Osteocyte (in vitro differentiated cells): Measurements from ENCODE around the gene SDF4. TPM values are rescaled to one million over a fixed set of nuclear protein-coding genes. Genes with fewer than 3 reads are reported as not detected.
"Not testable (repeated sequence)": the region's sequence is repeated elsewhere in the genome, so short reads cannot be mapped to it uniquely, and the experiment has no call there.

Source experiments
- DNase-seq: peaks from one replicate; pipeline ENCODE4 v3.0.0; 2021; ENCODE audit warnings: mixed read lengths; ENCODE audit not compliant: unreplicated experiment; ENCODE audit errors: extremely low spot score
- H3K27ac Mint-ChIP-seq: one replicate; pipeline ENCODE4 v1.8.0; 2021; ENCODE audit warnings: mild to moderate bottlenecking, mixed read lengths; ENCODE audit not compliant: unreplicated experiment
- H3K27me3 Mint-ChIP-seq: one replicate; pipeline ENCODE4 v1.8.0; 2021; ENCODE audit warnings: mixed read lengths; ENCODE audit not compliant: unreplicated experiment
- H3K36me3 Mint-ChIP-seq: one replicate; pipeline ENCODE4 v1.8.0; 2021; ENCODE audit warnings: mixed read lengths; ENCODE audit not compliant: unreplicated experiment
- H3K4me1 Mint-ChIP-seq: one replicate; pipeline ENCODE4 v1.8.0; 2021; ENCODE audit warnings: mixed read lengths; ENCODE audit not compliant: unreplicated experiment
- H3K4me3 Mint-ChIP-seq: one replicate; pipeline ENCODE4 v1.8.0; 2021; ENCODE audit warnings: mild to moderate bottlenecking, moderate library complexity, mixed read lengths; ENCODE audit not compliant: unreplicated experiment
- H3K9me3 Mint-ChIP-seq: one replicate; pipeline ENCODE4 v1.8.0; 2021; ENCODE audit warnings: mixed read lengths; ENCODE audit not compliant: unreplicated experiment
- total RNA-seq: library from RNA; stranded (reverse); gene quantifications from 2 replicates; pipeline ENCODE4 v1.2.1, GENCODE V29; 2021
- TF ChIP-seq, protein P1 (sequence below): fragments of 200-600 bp; sonication (generic); IDR thresholded peaks from 2 replicates; pipeline ENCODE4 v1.5.0; 2021; ENCODE audit warnings: antibody characterized with exemption, mild to moderate bottlenecking, moderate library complexity

The SDF4 gene
- total RNA-seq, 1 donor from 2014 or later = 196 TPM

DNA sequence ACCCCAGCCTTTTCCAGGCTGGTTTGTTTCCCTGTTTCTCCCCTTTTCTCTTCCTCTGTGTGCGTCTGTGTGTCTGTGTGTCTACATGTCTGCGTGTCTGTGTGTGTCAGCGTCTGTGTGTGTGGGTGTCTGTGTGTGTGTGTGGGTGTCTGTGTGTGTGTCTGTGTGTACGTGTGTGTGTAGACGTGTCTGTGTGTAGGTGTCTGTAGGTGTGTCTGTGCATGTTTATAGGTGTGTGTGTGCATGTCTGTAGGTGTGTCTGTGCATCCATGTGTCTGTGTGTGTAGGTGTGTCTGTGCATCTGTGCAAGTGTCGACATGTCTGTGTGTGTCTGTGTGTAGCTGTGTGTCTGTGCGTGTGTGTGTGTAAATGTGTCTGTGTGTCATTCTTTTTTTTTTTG, 54.9 kb downstream of the SDF4 start:
- TF ChIP-seq, protein P1, sequence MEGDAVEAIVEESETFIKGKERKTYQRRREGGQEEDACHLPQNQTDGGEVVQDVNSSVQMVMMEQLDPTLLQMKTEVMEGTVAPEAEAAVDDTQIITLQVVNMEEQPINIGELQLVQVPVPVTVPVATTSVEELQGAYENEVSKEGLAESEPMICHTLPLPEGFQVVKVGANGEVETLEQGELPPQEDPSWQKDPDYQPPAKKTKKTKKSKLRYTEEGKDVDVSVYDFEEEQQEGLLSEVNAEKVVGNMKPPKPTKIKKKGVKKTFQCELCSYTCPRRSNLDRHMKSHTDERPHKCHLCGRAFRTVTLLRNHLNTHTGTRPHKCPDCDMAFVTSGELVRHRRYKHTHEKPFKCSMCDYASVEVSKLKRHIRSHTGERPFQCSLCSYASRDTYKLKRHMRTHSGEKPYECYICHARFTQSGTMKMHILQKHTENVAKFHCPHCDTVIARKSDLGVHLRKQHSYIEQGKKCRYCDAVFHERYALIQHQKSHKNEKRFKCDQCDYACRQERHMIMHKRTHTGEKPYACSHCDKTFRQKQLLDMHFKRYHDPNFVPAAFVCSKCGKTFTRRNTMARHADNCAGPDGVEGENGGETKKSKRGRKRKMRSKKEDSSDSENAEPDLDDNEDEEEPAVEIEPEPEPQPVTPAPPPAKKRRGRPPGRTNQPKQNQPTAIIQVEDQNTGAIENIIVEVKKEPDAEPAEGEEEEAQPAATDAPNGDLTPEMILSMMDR = no peak
- no peak overlapping the region for H3K4me3 Mint-ChIP-seq
- no peaks in the 10 kb centered on the region for H3K9me3 Mint-ChIP-seq
- H3K36me3 Mint-ChIP-seq = no peaks in the 10 kb centered on the region
- DNase-seq = no peak
- H3K27me3 Mint-ChIP-seq = peaks cover 15% of the 10 kb centered on the region
- no peaks in the 10 kb centered on the region for H3K4me1 Mint-ChIP-seq
- no peak overlapping the region for H3K27ac Mint-ChIP-seq

DNA sequence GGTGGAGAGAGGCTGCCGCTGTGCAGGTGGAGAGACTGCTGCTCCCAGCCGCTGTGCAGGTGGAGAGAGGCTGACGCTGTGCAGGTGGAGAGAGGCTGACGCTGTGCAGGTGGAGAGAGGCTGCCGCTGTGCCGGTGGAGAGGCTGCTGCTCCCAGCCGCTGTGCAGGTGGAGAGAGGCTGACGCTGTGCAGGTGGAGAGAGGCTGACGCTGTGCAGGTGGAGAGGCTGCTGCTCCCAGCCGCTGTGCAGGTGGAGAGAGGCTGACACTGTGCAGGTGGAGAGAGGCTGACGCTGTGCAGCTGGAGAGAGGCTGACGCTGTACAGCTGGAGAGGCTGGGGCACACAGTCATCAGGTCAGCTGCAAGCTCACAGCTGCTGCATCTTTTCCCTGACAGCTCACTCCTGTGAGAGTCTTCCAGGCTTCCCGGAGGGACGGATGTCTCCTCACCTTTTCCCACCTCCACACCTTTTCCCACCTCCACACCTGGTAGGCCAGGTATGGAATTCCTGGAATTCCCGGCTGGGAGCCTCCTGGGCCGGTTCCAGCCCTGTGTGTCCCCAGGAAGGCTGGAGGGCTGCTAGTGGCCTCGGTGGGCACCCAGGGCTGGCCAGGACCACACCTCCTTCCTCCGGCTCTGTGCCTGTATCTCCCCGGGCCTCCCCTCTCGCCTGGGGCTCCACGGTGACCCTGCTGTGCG, 55.6 kb downstream of the SDF4 start:
- H3K36me3 Mint-ChIP-seq, DNase-seq, H3K4me3 Mint-ChIP-seq, H3K4me1 Mint-ChIP-seq, H3K9me3 Mint-ChIP-seq, H3K27ac Mint-ChIP-seq: not testable (repeated sequence)
- H3K27me3 Mint-ChIP-seq = peaks cover 15% of the 10 kb centered on the region

DNA sequence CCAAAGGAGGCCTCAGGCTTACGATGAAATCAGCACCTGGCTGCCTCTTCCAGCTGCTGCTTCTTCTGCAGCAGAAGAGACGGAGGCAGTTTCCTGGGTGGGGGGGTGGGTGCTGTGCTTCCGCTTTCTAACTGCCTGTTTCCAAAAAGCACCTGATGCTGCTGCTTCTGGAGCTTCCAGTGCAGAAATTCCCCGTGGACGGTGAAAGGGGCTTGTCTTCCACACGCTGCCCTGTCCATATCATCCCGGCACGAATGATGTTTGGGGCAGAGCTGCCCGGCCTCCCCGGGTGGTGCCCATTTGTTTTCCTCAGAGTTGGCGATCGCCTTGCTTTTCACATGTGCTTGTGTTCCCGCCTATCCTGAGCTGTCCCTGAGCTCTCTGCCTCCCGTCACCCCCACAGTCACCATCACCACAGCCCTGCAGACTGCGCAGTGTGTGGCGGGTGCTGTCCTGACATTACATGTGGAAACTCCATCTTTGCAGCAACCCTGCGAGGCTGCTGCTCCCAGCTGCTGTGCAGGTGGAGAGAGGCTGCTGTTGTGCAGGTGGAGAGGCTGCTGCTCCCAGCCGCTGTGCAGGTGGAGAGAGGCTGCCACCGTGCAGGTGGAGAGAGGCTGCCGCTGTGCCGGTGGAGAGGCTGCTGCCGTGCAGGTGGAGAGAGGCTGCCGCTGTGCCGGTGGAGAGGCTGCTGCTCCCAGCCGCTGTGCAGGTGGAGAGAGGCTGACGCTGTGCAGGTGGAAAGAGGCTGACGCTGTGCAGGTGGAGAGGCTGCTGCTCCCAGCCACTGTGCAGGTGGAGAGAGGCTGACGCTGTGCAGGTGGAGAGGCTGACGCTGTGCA, 56.4 kb downstream of the SDF4 start:
- TF ChIP-seq, protein P1 = no peak
- Mint-ChIP-seq H3K36me3 (no peaks in the 10 kb centered on the region), H3K4me3 (no peak overlapping the region), H3K9me3 (no peaks in the 10 kb centered on the region), H3K27me3 (peaks cover 15% of the 10 kb centered on the region), H3K4me1 (no peaks in the 10 kb centered on the region), H3K27ac (no peak overlapping the region)
- no peak for DNase-seq

DNA sequence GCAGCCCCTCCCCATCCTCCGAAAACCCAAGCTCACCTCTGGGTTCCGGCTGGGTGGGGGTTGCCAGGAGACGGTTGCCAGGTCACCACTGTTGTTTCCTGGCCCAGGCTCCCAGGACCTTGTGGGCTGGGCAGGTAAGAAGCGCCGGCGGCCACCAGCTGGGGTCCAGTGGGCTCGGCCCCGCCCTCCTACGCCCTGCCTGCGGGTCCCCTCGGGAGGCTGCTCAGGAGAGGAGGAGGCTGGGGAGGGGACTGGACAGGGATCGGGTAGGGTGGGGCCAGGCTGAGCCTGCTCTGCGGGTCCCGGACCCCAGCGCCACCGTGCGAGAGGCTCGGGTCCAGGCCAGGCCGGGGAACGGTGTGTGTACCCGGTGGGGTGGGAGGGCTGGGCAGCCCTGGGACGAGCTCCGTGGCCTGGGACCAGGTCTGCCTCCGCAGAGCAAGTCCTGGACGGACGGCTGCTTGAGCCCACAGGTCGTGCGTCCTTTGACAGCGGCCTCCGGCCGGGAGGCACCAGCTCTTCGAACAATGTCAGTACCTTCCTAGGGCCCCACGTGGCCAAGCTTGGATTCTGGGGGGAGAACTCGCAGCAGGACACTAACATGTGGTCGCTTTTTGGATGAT, 57.9 kb downstream of the SDF4 start, which contains the start of gene TTLL10:
TSS of gene TTLL10 (plus strand) at position 88 of the 623 bp plus-strand sequence. CDS start 5,336 bp downstream, outside the sequence.
- Mint-ChIP-seq H3K4me3 (no peak within 1 kb of the TSS), H3K27me3 (peaks cover 15% of the 10 kb centered on the region)

DNA sequence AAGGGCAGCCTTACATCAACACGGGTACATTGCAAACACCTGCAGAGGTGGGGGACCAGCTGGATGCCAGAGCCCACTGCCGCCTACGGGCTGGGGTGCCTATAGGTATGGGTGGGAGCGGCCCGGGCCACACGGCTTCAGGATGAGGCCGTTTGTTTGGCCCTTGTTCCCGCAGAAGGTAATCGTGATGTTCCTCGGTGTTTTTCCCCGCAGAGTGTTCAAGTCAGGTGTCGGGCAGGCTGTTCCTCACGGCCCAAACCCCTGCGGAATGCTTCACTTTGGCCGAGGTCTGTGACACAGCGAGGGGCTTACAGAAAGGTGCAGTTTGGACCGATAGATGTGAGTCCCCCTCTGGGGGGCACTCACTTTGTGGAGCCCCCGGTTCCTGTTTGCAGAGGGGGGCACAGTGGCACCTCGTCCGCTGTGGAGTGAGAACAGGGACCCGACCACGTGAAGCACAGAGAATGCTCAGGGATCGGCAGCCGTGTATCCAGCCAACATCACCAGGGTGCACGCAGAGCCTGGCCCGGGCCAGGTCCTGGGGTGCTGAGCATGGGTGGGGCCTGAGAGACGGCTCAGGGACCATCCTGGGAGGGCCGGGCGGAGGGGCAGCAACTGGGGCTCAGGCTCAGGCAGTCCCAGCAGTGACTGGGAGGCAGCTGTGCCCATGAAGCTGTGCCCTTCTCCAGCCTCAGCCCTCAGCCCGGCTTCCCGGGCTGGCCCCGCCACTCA, 58.6 kb downstream of the SDF4 start:
- H3K4me3 Mint-ChIP-seq = no peak overlapping the region
- no peaks in the 10 kb centered on the region for H3K9me3 Mint-ChIP-seq
- peaks cover 15% of the 10 kb centered on the region for H3K27me3 Mint-ChIP-seq
- no peak for DNase-seq
- H3K27ac Mint-ChIP-seq = no peak overlapping the region
- peaks cover 6% of the 10 kb centered on the region for H3K4me1 Mint-ChIP-seq
- H3K36me3 Mint-ChIP-seq = no peaks in the 10 kb centered on the region
- TF ChIP-seq, protein P1 = no peak

More for the DNA sequence above, 57.9 kb downstream of the SDF4 start, which contains the start of gene TTLL10:
- DNase-seq = no peak
- peaks cover 6% of the 10 kb centered on the region for H3K4me1 Mint-ChIP-seq
- no peaks in the 10 kb centered on the region for H3K36me3 Mint-ChIP-seq
- no peak within 1 kb of the TSS for H3K27ac Mint-ChIP-seq
- H3K9me3 Mint-ChIP-seq = no peaks in the 10 kb centered on the region
- TF ChIP-seq, protein P1 = no peak
